ENCODE data around the gene PDPK1.
"Not testable (repeated sequence)": the region's sequence is repeated elsewhere in the genome, so short reads cannot be mapped to it uniquely, and the experiment has no call there.

PDPK1 gene

DNA sequence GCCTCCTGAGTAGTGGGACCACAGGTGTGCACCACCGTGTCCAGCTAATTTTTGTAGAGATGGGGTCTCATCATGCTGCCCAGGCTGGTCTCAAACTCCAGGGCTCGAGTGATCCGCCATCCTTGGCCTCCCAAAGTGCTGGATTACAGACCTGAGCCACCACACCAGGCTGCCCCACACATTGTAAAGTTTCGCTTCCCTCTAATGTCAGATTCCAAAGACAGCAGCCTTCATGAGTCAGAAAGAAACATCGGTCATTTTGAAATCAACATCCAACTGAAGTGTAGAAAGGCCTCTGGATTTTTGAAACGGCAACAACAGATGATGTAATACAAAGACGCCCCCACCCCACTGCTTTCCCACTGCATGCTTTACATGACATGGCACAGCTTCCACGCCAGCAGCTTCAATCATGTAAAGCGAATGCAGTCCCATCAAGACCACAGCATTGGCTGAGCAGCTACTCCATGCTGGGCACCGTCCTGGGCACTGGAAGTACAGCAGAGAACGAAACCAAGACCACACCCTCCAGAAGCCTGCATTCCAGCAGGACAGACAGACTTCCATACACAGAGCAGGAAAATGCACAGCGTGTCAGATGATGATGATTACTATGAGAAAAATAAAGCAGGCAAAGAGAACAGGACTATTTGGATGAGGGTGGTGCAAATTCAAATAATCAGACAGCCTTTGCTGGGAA, 107.1 kb downstream of the PDPK1 start:
- H3K27ac ChIP-seq = not testable (repeated sequence)

GRCh38 chr16:2651268-2651871, 113.5 kb downstream of the PDPK1 start:
- not testable (repeated sequence) for H3K27ac ChIP-seq
